Endothelial cell of umbilical vein (primary cell): ENCODE data around the gene SYT17.

Source experiments
- CTCF ChIP-seq, 2 donors: IDR thresholded peaks; 1 replicate in 1 of 2; 2 replicates in 1 of 2; pipeline ENCODE4 v1.5.1; 2011; ENCODE audit warnings: low read length in 2 of 2, mild to moderate bottlenecking in 2 of 2, moderate library complexity in 2 of 2, control low read depth in 1 of 2, inconsistent platforms in 1 of 2, low read depth in 1 of 2; ENCODE audit not compliant: insufficient read depth in 1 of 2; ENCODE audit errors: extremely low read depth in 1 of 2
- EZH2 ChIP-seq: IDR thresholded peaks from 2 replicates; pipeline ENCODE4 v1.6.1; 2012; ENCODE audit warnings: borderline replicate concordance, low read depth, mild to moderate bottlenecking, moderate library complexity, low read length, inconsistent platforms; ENCODE audit not compliant: severe bottlenecking
- FOS ChIP-seq: IDR thresholded peaks from 2 replicates; pipeline ENCODE4 v1.6.1; 2011; ENCODE audit warnings: mild to moderate bottlenecking, low read length, moderate library complexity, borderline replicate concordance; ENCODE audit not compliant: insufficient read depth
- GATA2 ChIP-seq: IDR thresholded peaks from 2 replicates; pipeline ENCODE4 v1.7.0; 2011; ENCODE audit warnings: low read depth, mild to moderate bottlenecking, moderate library complexity, mixed read lengths, low read length; ENCODE audit not compliant: insufficient read length, insufficient read depth
- MYC ChIP-seq: IDR thresholded peaks from one replicate; pipeline ENCODE4 v1.6.1; 2011; ENCODE audit warnings: mild to moderate bottlenecking, low read depth, low read length
- POLR2A ChIP-seq: IDR thresholded peaks from 2 replicates; pipeline ENCODE4 v1.6.1; 2012; ENCODE audit warnings: low read depth, mild to moderate bottlenecking, control low read depth, low read length
- POLR2AphosphoS5 ChIP-seq: IDR thresholded peaks from 2 replicates; pipeline ENCODE4 v1.6.1; 2012; ENCODE audit warnings: low read depth, mild to moderate bottlenecking, control low read depth, low read length, moderate library complexity; ENCODE audit not compliant: insufficient read depth
- TF ChIP-seq, protein P1 (sequence below): IDR thresholded peaks from 2 replicates; pipeline ENCODE4 v1.6.1; 2011; ENCODE audit not compliant: insufficient read depth, insufficient read length

GRCh38 chr16:19304750-19305149, 136.7 kb downstream of the SYT17 start:
- no peak for TF ChIP-seq EZH2
- TF ChIP-seq CTCF (IDR thresholded peaks at IDR 0.05; ENCODE audit: extremely low read depth in 1 of 2, insufficient read depth in 1 of 2, low read depth in 1 of 2, low read length in 2 of 2) = no peak
- no peak for TF ChIP-seq GATA2
- TF ChIP-seq, protein P1, sequence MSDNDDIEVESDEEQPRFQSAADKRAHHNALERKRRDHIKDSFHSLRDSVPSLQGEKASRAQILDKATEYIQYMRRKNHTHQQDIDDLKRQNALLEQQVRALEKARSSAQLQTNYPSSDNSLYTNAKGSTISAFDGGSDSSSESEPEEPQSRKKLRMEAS = no peak
- TF ChIP-seq POLR2AphosphoS5 = no peak
- TF ChIP-seq POLR2A = no peak
- no peak for TF ChIP-seq MYC
- TF ChIP-seq FOS = no peak
